HG02623 (cell line): ENCODE results near the gene TDP1.
"Not testable (repeated sequence)": the region's sequence is repeated elsewhere in the genome, so short reads cannot be mapped to it uniquely, and the experiment has no call there.

Experiments
- ATAC-seq: cut with Tn5 transposase; IDR thresholded peaks from one replicate; pipeline ENCODE4 v1.9.1; 2021; ENCODE audit warnings: moderate library complexity; ENCODE audit not compliant: unreplicated experiment

Gene TDP1

DNA sequence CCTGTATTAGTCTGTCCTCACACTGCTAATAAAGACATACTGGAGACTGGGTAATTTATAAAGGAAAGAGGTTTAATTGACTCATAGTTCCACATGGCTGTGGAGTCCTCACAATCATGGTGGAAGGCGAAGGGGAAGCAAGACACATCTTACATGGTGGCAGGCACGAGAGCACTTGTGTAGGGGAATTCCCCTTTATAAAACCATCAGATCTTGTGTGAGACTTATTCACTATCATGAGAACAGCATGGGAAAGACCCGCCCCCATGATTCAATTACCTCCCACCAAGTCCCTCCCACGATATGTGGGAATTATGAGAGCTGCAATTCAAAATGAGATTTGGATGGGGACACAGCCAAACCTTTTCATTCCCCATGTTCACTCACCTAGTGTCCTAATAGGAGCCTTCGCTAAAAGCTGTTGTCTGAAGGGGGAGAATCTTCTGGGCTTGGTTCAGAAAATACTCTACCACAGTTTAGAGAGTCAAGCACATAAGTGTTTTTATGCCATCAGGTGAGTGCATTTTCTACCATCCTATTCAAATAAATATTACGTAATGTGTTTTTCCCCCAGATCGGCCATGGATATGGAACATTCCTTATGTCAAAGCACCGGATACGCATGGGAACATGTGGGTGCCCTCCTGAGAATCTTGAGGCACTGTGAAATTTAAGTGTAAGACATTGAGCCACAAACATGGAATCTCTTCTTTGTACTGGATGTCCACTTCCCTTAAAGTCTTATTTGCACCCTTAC lies 86.9 kb downstream of the TDP1 start:
- ATAC-seq, result no peak

DNA sequence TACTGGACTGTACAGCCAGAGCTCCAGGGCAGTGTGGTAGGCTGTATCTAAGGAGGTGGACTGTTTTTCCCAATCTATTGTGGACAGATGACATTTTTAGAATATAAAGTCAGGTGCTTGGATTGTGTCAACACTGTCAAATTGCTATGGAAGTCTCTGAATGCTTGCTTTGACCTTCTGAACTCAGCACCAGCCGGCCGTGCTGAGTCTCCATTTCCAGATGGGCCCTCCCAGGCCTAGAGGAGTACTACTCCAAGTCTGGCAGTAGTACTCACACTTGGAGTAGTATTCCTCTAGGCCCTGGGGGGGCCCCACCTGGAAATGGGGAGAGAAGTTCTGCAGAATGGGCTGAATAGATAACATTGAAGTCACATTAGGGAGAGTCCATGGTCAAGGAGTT lies 89.9 kb downstream of the TDP1 start:
- ATAC-seq, result no peak

DNA sequence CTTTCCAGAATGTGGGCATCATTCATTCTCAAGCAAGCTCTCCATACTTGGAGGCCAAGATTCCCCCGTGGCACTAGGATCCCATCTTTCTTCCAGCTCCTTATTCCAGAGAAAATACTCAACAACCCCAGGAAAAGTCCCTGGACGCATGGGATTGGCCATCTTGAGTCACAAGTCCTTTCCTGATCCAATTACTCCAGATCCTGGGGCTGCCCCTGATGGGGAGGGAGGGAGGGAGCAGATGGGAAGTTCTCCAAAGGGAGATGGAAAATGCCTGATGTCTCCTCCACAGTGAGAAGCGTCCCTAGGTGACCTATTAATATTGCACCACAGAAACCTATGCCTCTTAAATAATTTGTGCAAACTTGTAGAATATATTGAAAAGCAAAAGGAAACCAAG lies 93.7 kb downstream of the TDP1 start:
- no peak for ATAC-seq

- no peak for ATAC-seq
Measured at GRCh38 chr14:90050271-90050670, 94.5 kb downstream of the TDP1 start.

DNA sequence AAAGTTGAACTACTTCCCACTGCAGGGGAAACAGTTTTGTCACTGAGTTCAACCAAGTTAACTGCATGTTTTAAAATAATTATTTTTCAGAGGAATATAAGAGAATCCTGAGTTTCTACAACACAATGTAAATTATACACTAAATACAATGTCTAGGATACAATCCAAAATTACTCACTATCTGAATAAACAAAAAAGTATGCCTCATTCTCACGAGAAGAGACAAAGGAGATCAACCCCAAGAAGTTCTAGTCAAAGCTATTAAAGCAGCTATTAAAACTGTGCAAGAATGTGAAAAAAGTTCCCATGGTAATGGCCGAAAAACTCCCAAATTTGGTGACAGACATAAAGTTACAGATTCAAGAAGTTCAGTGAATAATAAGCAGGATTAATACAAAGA lies 97.3 kb downstream of the TDP1 start:
- no peak for ATAC-seq

- no peak for ATAC-seq
Measured at GRCh38 chr14:90054803-90055202, 99.1 kb downstream of the TDP1 start.

DNA sequence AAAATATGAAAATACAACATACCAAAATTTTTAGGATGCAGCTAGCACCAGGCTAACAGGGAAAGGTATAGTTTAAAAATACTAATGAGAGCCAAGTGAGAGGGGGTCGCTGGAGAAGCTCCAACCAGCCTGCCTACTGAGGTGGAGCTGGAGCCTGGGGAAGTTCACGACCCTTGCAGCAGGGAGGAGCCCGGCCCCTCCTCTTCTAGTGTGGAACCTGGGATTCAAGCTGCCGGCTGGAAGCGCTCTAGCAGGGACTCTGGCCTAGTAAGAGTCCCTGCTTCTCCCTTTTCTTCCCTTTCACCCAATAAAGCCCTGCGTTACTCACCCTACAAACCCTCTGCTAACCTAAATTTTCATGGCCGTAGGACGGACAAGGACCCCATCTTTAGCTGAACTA lies 101.1 kb downstream of the TDP1 start:
- no peak for ATAC-seq

- no peak for ATAC-seq
Measured at GRCh38 chr14:90058876-90059458, 103.2 kb downstream of the TDP1 start.

DNA sequence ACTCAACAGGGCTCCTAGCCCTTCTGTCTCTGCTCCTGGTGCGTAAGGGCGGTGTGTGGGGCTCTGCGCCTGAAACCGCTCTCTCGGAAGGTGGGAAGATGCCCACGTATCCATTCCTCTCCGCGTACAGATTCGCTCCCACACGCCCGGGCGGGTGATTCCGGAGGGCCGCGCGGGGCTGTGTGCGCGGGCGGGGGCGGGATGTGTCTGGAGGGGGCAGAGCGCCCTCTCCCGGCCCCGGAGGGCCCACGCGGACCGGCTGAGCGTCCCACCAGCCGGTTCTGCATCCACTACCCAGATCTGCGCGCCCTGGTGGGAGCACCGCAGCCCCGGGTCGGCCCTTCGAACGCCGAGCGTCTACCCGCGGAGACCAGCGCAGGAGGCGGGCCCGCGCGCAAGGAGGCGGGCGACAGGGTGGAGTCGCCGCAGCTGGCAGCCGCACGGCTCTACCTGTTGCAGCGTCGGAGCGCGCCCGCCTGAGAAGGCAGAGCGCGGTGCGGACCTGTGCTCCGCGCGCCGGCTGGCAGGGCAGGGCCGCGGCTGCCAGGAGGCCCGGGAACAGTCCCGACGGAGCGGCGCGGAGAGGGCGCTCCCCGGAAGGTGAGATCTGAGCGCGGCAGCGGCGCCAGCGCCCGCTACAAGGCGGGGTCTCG lies 104.7 kb downstream of the TDP1 start:
- ATAC-seq, result peak; percentile 58

GRCh38 chr14:90060965-90061684 lies 105.4 kb downstream of the TDP1 start:
- peak; percentile 16 for ATAC-seq

DNA sequence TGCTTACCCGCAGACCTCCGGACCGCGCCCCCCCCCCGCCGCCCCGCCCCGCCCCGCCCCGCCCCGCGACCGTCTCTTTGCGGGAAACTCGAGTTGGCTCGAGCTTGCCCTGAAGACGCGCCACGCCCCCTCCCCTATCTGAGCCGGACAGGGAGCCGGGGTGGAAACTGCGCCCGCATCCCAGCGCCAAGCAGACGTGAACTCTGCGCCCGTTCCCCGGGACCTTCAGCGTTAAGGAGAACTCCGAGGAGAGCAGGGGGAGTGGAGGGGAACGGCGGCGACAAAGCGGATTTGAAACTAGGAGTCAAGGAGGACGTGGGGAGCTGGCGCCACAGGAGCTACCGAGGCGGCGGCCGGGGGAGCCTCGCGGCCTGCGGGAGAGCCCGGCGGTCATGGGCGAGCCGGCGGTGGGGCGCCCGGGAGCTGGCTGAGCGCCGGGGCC lies 106.0 kb downstream of the TDP1 start, which contains the start of gene KCNK13:
KCNK13 (plus strand) TSS at position 310 of the 442 bp plus-strand sequence. CDS start 212 bp downstream, outside the sequence.
- no peak for ATAC-seq

- no peak for ATAC-seq
Measured at GRCh38 chr14:90062127-90062794, 106.5 kb downstream of the TDP1 start.

GRCh38 chr14:90062822-90063539 lies 107.3 kb downstream of the TDP1 start:
- ATAC-seq, result no peak

- ATAC-seq, result no peak
Measured at GRCh38 chr14:90072350-90072749, 116.6 kb downstream of the TDP1 start.

GRCh38 chr14:90079576-90079975 lies 123.8 kb downstream of the TDP1 start:
- ATAC-seq, result no peak

GRCh38 chr14:90087433-90087832 lies 131.7 kb downstream of the TDP1 start:
- no peak for ATAC-seq

GRCh38 chr14:90088176-90088575 lies 132.4 kb downstream of the TDP1 start:
- no peak for ATAC-seq

DNA sequence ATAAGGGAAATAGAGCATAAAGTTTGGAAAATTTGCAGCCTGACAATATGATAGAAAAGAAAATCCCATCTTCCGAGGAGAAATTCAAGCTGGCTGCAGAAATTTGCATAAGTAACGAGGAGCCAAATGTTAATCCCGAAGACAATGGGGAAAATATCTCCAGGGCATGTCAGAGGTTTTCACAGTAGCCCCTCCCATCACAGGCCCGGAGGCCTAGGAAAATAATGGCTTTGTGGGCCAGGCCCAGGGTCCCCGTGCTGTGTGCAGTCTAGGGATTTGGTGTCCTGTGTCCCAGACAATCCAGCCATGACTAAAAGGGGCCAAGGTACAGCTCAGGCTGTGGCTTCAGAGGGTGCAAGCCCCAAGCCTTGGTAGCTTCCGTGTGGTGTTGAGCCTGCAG lies 133.8 kb downstream of the TDP1 start:
- ATAC-seq, result not testable (repeated sequence)

DNA sequence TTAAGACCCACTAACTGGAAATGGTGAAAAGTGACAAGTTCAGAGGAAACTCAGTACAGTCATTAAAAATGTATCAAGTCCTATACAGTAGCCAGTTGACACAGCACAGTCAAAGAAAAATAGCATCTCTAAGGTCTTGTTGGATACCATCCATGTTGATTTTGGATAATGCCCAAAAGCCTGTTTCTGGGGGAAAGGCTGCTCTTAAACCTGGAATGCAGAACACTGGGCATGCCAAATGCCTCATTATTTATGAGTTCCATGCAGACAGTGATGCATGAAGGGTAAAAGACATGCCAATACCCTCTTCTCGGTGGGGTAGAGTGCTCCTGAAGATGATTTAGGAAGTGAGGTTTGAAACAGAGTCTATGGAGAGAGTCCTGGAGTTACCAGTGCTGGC lies 135.7 kb downstream of the TDP1 start:
- no peak for ATAC-seq

- no peak for ATAC-seq
Measured at GRCh38 chr14:90093942-90094595, 138.3 kb downstream of the TDP1 start.
